GM21515 (cell line): ENCODE data around the gene CDH13.

Experiments used
- ATAC-seq: cut with Tn5 transposase; IDR thresholded peaks from one replicate; pipeline ENCODE4 v1.9.1; 2021; ENCODE audit not compliant: unreplicated experiment

Gene CDH13

GRCh38 chr16:82626791-82627261 lies at the start of gene CDH13:
TSS of gene CDH13 (plus strand) at chr16:82626969.
- ATAC-seq = no peak

GRCh38 chr16:82580298-82580890 lies 46.4 kb upstream of the CDH13 start:
- ATAC-seq = no peak

- ATAC-seq = no peak
These were observed 43.8 kb upstream of the CDH13 start for GRCh38 chr16:82582975-82583374.

GRCh38 chr16:82583422-82583821 lies 43.3 kb upstream of the CDH13 start:
- no peak for ATAC-seq

- ATAC-seq = no peak
These were observed 42.1 kb upstream of the CDH13 start for GRCh38 chr16:82584553-82585152.

GRCh38 chr16:82585675-82586074 lies 41.1 kb upstream of the CDH13 start:
- no peak for ATAC-seq

GRCh38 chr16:82586130-82586529 lies 40.6 kb upstream of the CDH13 start:
- ATAC-seq = no peak

- ATAC-seq = no peak
These were observed 39.5 kb upstream of the CDH13 start for GRCh38 chr16:82587289-82587688.

GRCh38 chr16:82589407-82589806 lies 37.4 kb upstream of the CDH13 start:
- no peak for ATAC-seq

- ATAC-seq = no peak
These were observed 32.7 kb upstream of the CDH13 start for GRCh38 chr16:82594114-82594513.

GRCh38 chr16:82598771-82599170 lies 28.0 kb upstream of the CDH13 start:
- ATAC-seq = no peak

- no peak for ATAC-seq
These were observed 24.7 kb upstream of the CDH13 start for GRCh38 chr16:82601989-82602640.

- ATAC-seq = no peak
These were observed 22.9 kb upstream of the CDH13 start for GRCh38 chr16:82603784-82604411.

- no peak for ATAC-seq
These were observed 21.7 kb upstream of the CDH13 start for GRCh38 chr16:82605076-82605475.

GRCh38 chr16:82605863-82606620 lies 20.7 kb upstream of the CDH13 start:
- ATAC-seq = no peak

- ATAC-seq = no peak
These were observed 17.6 kb upstream of the CDH13 start for GRCh38 chr16:82609140-82609539.

GRCh38 chr16:82612263-82612662 lies 14.5 kb upstream of the CDH13 start:
- ATAC-seq = no peak

- no peak for ATAC-seq
These were observed 10.4 kb upstream of the CDH13 start for GRCh38 chr16:82616356-82616755.

GRCh38 chr16:82621781-82622180 lies 5.0 kb upstream of the CDH13 start:
- ATAC-seq = no peak

GRCh38 chr16:82623241-82623640 lies 3.5 kb upstream of the CDH13 start:
- ATAC-seq = no peak
